Measurements from ENCODE around the gene TPRG1.
"Not testable (repeated sequence)": the region's sequence is repeated elsewhere in the genome, so short reads cannot be mapped to it uniquely, and the experiment has no call there.

The TPRG1 gene

DNA sequence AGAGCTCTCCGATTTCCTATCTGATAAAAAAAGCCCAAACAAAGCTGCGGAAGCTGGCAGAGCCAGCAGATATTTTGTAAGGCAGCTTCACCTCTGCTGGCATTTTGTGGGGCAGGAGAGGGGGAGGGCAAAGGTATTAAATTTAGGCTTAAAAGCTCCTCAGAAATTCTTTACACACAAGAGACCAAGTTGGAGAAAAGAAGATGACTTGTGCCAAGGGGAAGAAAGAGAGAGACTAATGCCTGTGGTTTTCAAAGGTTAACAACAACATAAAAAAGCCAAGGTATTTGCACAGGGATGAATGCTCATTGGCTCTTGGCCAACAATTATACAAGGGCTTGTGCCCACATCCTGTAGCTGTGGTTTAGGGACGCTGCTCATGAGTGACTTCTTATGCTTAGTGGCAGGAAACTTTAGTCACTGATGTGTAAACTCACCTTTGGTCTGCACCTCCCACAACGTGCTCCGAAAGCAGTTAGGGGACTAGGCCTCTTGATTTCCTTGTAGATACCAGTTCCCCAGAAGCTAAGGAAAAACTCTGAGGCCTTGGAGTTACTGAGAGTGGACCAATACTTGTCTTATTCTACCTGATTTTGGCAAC, 152.9 kb downstream of the TPRG1 start:
- no peaks in the 10 kb centered on the region for H3K36me3 ChIP-seq (ENCODE audit: insufficient read depth, low read length)
- no peaks in the 10 kb centered on the region for H3K9me3 ChIP-seq (ENCODE audit: low read length)
- no peaks in the 10 kb centered on the region for H3K4me1 ChIP-seq (ENCODE audit: insufficient read depth, low read length)
- no peak overlapping the region for H3K9ac ChIP-seq (ENCODE audit: low read length)
- no peak overlapping the region for H3K4me3 ChIP-seq (ENCODE audit: low read depth in 1 of 2, low read length in 2 of 2)
- no peaks in the 10 kb centered on the region for H3K27me3 ChIP-seq (ENCODE audit: control insufficient read depth in 1 of 2, insufficient read depth in 2 of 2, low read length in 2 of 2)
- H3K27ac ChIP-seq (ENCODE audit: low read depth, low read length), result no peak overlapping the region

- no peak overlapping the region for H3K27ac ChIP-seq (ENCODE audit: low read depth, low read length)
- no peaks in the 10 kb centered on the region for H3K36me3 ChIP-seq (ENCODE audit: insufficient read depth, low read length)
- no peaks in the 10 kb centered on the region for H3K4me1 ChIP-seq (ENCODE audit: insufficient read depth, low read length)
- H3K4me3 ChIP-seq (ENCODE audit: low read depth in 1 of 2, low read length in 2 of 2), result no peak overlapping the region
- H3K9me3 ChIP-seq (ENCODE audit: low read length), result no peaks in the 10 kb centered on the region
- H3K9ac ChIP-seq (ENCODE audit: low read length), result no peak overlapping the region
- H3K27me3 ChIP-seq (ENCODE audit: control insufficient read depth in 1 of 2, insufficient read depth in 2 of 2, low read length in 2 of 2), result no peaks in the 10 kb centered on the region
These were observed 153.7 kb downstream of the TPRG1 start for GRCh38 chr3:189325454-189325853.

- H3K27me3 ChIP-seq (ENCODE audit: control insufficient read depth in 1 of 2, insufficient read depth in 2 of 2, low read length in 2 of 2); H3K4me3 ChIP-seq (ENCODE audit: low read depth in 1 of 2, low read length in 2 of 2); H3K36me3 ChIP-seq (ENCODE audit: insufficient read depth, low read length); H3K27ac ChIP-seq (ENCODE audit: low read depth, low read length); H3K4me1 ChIP-seq (ENCODE audit: insufficient read depth, low read length); H3K9ac ChIP-seq (ENCODE audit: low read length); H3K9me3 ChIP-seq (ENCODE audit: low read length): not testable (repeated sequence)
These were observed 157.9 kb downstream of the TPRG1 start for GRCh38 chr3:189329630-189330029.

DNA sequence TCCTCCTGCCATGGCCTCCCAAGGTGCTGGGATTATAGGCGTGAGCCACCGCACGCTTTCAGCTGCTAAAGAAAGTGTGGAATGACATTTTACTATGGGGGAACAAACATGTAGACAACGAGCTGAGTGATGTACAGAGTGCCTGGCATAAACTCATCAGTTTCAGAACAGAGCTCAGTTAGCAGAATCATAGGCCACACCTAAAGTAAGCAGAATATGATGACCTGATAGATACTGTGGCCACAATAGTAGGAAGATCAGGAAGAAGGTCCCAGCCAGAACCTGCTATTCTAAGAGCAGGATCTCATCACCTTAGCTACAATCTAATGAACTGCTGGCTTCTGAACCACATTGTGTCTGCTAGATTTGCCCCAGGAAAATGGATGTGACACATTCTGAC, 158.3 kb downstream of the TPRG1 start:
- Histone ChIP-seq H3K9me3 (ENCODE audit: low read length) (no peaks in the 10 kb centered on the region), H3K27me3 (ENCODE audit: control insufficient read depth in 1 of 2, insufficient read depth in 2 of 2, low read length in 2 of 2) (no peaks in the 10 kb centered on the region), H3K36me3 (ENCODE audit: insufficient read depth, low read length) (no peaks in the 10 kb centered on the region), H3K27ac (ENCODE audit: low read depth, low read length) (no peak overlapping the region), H3K4me3 (ENCODE audit: low read depth in 1 of 2, low read length in 2 of 2) (no peak overlapping the region), H3K9ac (ENCODE audit: low read length) (no peak overlapping the region), H3K4me1 (ENCODE audit: insufficient read depth, low read length) (no peaks in the 10 kb centered on the region)

DNA sequence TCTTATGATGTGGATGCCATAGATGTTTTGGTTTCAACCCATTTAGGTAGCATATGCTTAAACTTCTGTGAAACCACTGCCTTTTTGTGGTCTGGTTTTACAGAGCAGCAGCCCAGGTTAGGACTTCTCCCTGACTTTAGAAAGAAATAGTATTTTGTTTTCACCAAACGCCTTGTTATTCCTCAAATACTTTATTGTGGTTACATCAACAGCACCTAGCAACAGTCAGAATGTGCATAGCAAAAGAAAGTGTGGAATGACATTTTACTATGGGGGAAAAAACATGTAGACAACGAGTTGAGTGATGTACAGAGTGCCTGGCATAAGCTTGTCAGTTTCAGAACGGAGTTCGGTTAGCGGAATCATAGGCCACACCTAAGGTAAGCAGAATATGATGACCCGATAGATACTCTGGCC, 159.2 kb downstream of the TPRG1 start:
- no peak overlapping the region for H3K9ac ChIP-seq (ENCODE audit: low read length)
- H3K4me3 ChIP-seq (ENCODE audit: low read depth in 1 of 2, low read length in 2 of 2), result no peak overlapping the region
- H3K9me3 ChIP-seq (ENCODE audit: low read length), result no peaks in the 10 kb centered on the region
- H3K27me3 ChIP-seq (ENCODE audit: control insufficient read depth in 1 of 2, insufficient read depth in 2 of 2, low read length in 2 of 2), result no peaks in the 10 kb centered on the region
- H3K27ac ChIP-seq (ENCODE audit: low read depth, low read length), result no peak overlapping the region
- no peaks in the 10 kb centered on the region for H3K4me1 ChIP-seq (ENCODE audit: insufficient read depth, low read length)
- no peaks in the 10 kb centered on the region for H3K36me3 ChIP-seq (ENCODE audit: insufficient read depth, low read length)

DNA sequence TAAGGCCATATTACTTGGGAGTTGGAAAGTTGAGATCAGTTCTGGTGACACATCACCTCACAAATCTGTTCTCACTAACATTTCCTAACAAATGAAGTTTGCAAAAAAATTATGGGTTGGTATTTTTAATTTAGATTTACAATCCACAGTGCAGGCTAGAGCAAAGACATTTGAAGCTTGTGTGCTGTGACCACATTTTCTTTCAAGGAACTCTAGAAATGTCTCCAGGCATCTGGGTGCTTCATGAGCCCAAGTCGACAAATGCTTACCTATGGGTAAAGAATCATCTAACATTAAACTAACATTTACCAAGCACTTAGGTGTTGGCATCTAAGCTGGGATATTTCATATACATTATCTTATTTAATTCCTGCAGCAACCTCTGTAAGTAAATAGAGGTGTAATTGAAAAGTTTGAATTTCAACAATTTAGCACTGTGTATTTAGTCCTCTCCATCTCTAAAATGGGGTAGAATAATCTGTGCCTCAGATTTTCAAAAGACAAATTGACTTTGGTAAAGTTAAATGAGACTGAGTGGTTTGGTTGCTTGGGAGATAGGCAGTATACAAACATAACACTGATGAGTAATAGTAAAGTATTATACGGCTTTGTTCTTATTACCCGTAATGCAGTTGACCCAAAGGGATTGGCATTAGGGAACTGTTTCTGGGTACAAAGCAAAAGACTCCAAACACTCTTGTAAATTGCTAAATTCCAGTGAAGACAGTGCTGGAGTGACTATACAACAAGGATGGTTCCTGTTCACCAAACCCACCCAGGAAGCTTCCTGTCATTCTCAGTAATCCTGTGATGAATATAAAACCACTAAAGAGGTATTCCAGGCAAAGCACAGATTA, 162.5 kb downstream of the TPRG1 start:
- no peak overlapping the region for H3K4me3 ChIP-seq (ENCODE audit: low read depth in 1 of 2, low read length in 2 of 2)
- no peaks in the 10 kb centered on the region for H3K36me3 ChIP-seq (ENCODE audit: insufficient read depth, low read length)
- H3K9ac ChIP-seq (ENCODE audit: low read length), result no peak overlapping the region
- H3K27ac ChIP-seq (ENCODE audit: low read depth, low read length), result no peak overlapping the region
- H3K9me3 ChIP-seq (ENCODE audit: low read length), result no peaks in the 10 kb centered on the region
- H3K27me3 ChIP-seq (ENCODE audit: control insufficient read depth in 1 of 2, insufficient read depth in 2 of 2, low read length in 2 of 2), result no peaks in the 10 kb centered on the region
- H3K4me1 ChIP-seq (ENCODE audit: insufficient read depth, low read length), result no peaks in the 10 kb centered on the region

DNA sequence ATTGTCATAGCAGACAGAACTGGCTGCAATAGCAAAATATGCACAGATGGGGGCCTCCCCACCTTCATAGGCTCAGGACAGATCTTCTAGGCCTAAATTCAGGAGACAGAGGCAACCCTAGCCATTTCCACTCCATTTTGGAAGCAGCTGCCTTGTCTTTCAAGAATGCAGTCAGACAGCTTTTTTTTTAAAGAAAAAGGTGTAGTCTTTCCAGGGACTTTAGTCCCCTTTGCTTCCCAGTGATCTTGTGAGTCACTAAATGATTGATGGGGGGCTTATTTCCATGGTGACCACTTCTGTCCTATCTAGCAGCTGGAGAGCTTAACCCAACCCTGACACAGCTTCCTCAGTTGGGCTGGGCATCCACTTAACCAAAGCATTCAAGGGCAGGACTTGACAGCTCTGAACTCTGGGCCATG, 165.9 kb downstream of the TPRG1 start:
- no peak overlapping the region for H3K9ac ChIP-seq (ENCODE audit: low read length)
- no peaks in the 10 kb centered on the region for H3K36me3 ChIP-seq (ENCODE audit: insufficient read depth, low read length)
- H3K4me1 ChIP-seq (ENCODE audit: insufficient read depth, low read length), result no peaks in the 10 kb centered on the region
- H3K27me3 ChIP-seq (ENCODE audit: control insufficient read depth in 1 of 2, insufficient read depth in 2 of 2, low read length in 2 of 2), result no peaks in the 10 kb centered on the region
- no peaks in the 10 kb centered on the region for H3K9me3 ChIP-seq (ENCODE audit: low read length)
- no peak overlapping the region for H3K27ac ChIP-seq (ENCODE audit: low read depth, low read length)
- no peak overlapping the region for H3K4me3 ChIP-seq (ENCODE audit: low read depth in 1 of 2, low read length in 2 of 2)

GRCh38 chr3:189338366-189338765, 166.6 kb downstream of the TPRG1 start:
- H3K4me3 ChIP-seq (ENCODE audit: low read depth in 1 of 2, low read length in 2 of 2), result no peak overlapping the region
- no peaks in the 10 kb centered on the region for H3K36me3 ChIP-seq (ENCODE audit: insufficient read depth, low read length)
- no peaks in the 10 kb centered on the region for H3K9me3 ChIP-seq (ENCODE audit: low read length)
- no peak overlapping the region for H3K27ac ChIP-seq (ENCODE audit: low read depth, low read length)
- H3K27me3 ChIP-seq (ENCODE audit: control insufficient read depth in 1 of 2, insufficient read depth in 2 of 2, low read length in 2 of 2), result no peaks in the 10 kb centered on the region
- no peaks in the 10 kb centered on the region for H3K4me1 ChIP-seq (ENCODE audit: insufficient read depth, low read length)
- no peak overlapping the region for H3K9ac ChIP-seq (ENCODE audit: low read length)

DNA sequence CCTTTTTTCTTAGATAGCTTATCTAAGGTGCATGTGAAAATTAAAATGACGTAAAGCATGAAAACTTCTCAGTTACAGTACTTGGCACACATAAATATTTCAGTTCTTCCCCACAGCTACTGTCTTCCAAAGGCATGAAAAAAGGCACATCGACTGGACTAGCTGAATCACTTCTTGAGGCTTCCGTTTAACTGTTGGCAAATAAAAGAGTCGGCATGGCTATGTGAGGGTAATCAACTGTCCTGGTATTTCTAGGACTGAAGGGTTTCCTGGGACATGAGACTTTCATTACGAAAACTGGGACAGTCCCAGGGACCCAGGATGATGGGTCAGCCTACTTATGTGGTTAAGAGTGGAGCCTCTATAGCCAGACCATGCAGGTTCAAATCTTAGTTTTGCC, 168.2 kb downstream of the TPRG1 start:
- Histone ChIP-seq H3K27ac (ENCODE audit: low read depth, low read length) (no peak overlapping the region), H3K36me3 (ENCODE audit: insufficient read depth, low read length) (no peaks in the 10 kb centered on the region), H3K4me3 (ENCODE audit: low read depth in 1 of 2, low read length in 2 of 2) (no peak overlapping the region), H3K9me3 (ENCODE audit: low read length) (no peaks in the 10 kb centered on the region), H3K9ac (ENCODE audit: low read length) (no peak overlapping the region), H3K27me3 (ENCODE audit: control insufficient read depth in 1 of 2, insufficient read depth in 2 of 2, low read length in 2 of 2) (no peaks in the 10 kb centered on the region), H3K4me1 (ENCODE audit: insufficient read depth, low read length) (no peaks in the 10 kb centered on the region)

- Histone ChIP-seq H3K36me3 (ENCODE audit: insufficient read depth, low read length) (no peaks in the 10 kb centered on the region), H3K4me1 (ENCODE audit: insufficient read depth, low read length) (no peaks in the 10 kb centered on the region), H3K9me3 (ENCODE audit: low read length) (no peaks in the 10 kb centered on the region), H3K27ac (ENCODE audit: low read depth, low read length) (no peak overlapping the region), H3K9ac (ENCODE audit: low read length) (no peak overlapping the region), H3K27me3 (ENCODE audit: control insufficient read depth in 1 of 2, insufficient read depth in 2 of 2, low read length in 2 of 2) (no peaks in the 10 kb centered on the region), H3K4me3 (ENCODE audit: low read depth in 1 of 2, low read length in 2 of 2) (no peak overlapping the region)
These were observed 169.1 kb downstream of the TPRG1 start for GRCh38 chr3:189340680-189341460.

- no peak overlapping the region for H3K27ac ChIP-seq (ENCODE audit: low read depth, low read length)
- no peaks in the 10 kb centered on the region for H3K27me3 ChIP-seq (ENCODE audit: control insufficient read depth in 1 of 2, insufficient read depth in 2 of 2, low read length in 2 of 2)
- H3K9ac ChIP-seq (ENCODE audit: low read length), result no peak overlapping the region
- no peaks in the 10 kb centered on the region for H3K9me3 ChIP-seq (ENCODE audit: low read length)
- H3K36me3 ChIP-seq (ENCODE audit: insufficient read depth, low read length), result no peaks in the 10 kb centered on the region
- H3K4me3 ChIP-seq (ENCODE audit: low read depth in 1 of 2, low read length in 2 of 2), result no peak overlapping the region
- no peaks in the 10 kb centered on the region for H3K4me1 ChIP-seq (ENCODE audit: insufficient read depth, low read length)
These were observed 171.0 kb downstream of the TPRG1 start for GRCh38 chr3:189342811-189343210.

Measured in muscle layer of colon (tissue), 2 donors.